ENCODE data around the gene PTPRD. TPM values are rescaled to one million over a fixed set of nuclear protein-coding genes. Genes with fewer than 3 reads are reported as not detected.

The PTPRD gene
- total and polyA plus RNA-seq, 9 of the 15 experiments (the other 6 are each of a cell fraction or from before 2014, with no cell fraction given): 0.11 TPM; not detected in 8

GRCh38 chr9:8962084-8962483, 1650.7 kb downstream of the PTPRD start:
- Histone ChIP-seq H3K27ac (ENCODE audit: extremely low read depth, low read depth, low read length) (no peak overlapping the region), H3K36me3 (ENCODE audit: control insufficient read depth, insufficient read depth, low read length) (no peaks in the 10 kb centered on the region), H3K9me3 (replicated peaks; ENCODE audit: control insufficient read depth, insufficient read depth, low read depth, low read length) (no peaks in the 10 kb centered on the region), H3K4me2 (ENCODE audit: insufficient read depth, low read length) (no peak overlapping the region), H4K20me1 (replicated peaks; ENCODE audit: control insufficient read depth, insufficient read depth, low read length) (no peaks in the 10 kb centered on the region), H3K4me3 (no peak overlapping the region), H3K9me1 (ENCODE audit: control insufficient read depth, insufficient read depth, low read length) (no peaks in the 10 kb centered on the region), H3K9ac (ENCODE audit: insufficient read depth in 1 of 2, low read depth in 2 of 2, low read length in 2 of 2) (no peak overlapping the region), H3K4me1 (replicated peaks in 1 of 2; ENCODE audit: control insufficient read depth in 2 of 2, insufficient read depth in 2 of 2, low read length in 2 of 2) (no peaks in the 10 kb centered on the region), H3K79me2 (ENCODE audit: control insufficient read depth, insufficient read depth, low read length) (no peaks in the 10 kb centered on the region), H3K27me3 (ENCODE audit: control insufficient read depth in 2 of 2, insufficient read depth in 2 of 2, low read length in 2 of 2) (no peaks in the 10 kb centered on the region), H2AFZ (ENCODE audit: low read depth, low read length) (no peak overlapping the region)
- 0% methylated on average over 1 of the region's 2 CpGs for WGBS (ENCODE audit: insufficient coverage, low coverage, missing lambda C conversion rate)
- CTCF ChIA-PET (ENCODE audit: low intra/inter-chr PET ratio): no interaction called here
- DNase-seq (ENCODE audit: extremely low read depth in 1 of 4, low spot score in 3 of 4) (no peak), FAIRE-seq (no peak), ATAC-seq (no peak)
- no TSS peak for BruUV-seq (replicated peaks)
- in situ Hi-C loops (cut with MboI): no loop called here
- POLR2A ChIA-PET: no interaction called here
- TF ChIP-seq FIP1L1 (IDR thresholded peaks at IDR 0.05; ENCODE audit: low read depth, low read length, poor library complexity, severe bottlenecking): no peak
- intact Hi-C loops (cut with micrococcal nuclease): no loop called here

GRCh38 chr9:8961186-8961851, 1651.5 kb downstream of the PTPRD start:
- Histone ChIP-seq H3K4me2 (ENCODE audit: insufficient read depth, low read length) (no peak overlapping the region), H2AFZ (ENCODE audit: low read depth, low read length) (no peak overlapping the region), H3K27me3 (ENCODE audit: control insufficient read depth in 2 of 2, insufficient read depth in 2 of 2, low read length in 2 of 2) (no peaks in the 10 kb centered on the region), H3K36me3 (ENCODE audit: control insufficient read depth, insufficient read depth, low read length) (no peaks in the 10 kb centered on the region), H3K9ac (ENCODE audit: insufficient read depth in 1 of 2, low read depth in 2 of 2, low read length in 2 of 2) (no peak overlapping the region), H4K20me1 (replicated peaks; ENCODE audit: control insufficient read depth, insufficient read depth, low read length) (no peaks in the 10 kb centered on the region), H3K4me3 (no peak overlapping the region), H3K4me1 (replicated peaks in 1 of 2; ENCODE audit: control insufficient read depth in 2 of 2, insufficient read depth in 2 of 2, low read length in 2 of 2) (no peaks in the 10 kb centered on the region), H3K79me2 (ENCODE audit: control insufficient read depth, insufficient read depth, low read length) (no peaks in the 10 kb centered on the region), H3K9me1 (ENCODE audit: control insufficient read depth, insufficient read depth, low read length) (no peaks in the 10 kb centered on the region), H3K27ac (ENCODE audit: extremely low read depth, low read depth, low read length) (no peak overlapping the region), H3K9me3 (replicated peaks; ENCODE audit: control insufficient read depth, insufficient read depth, low read depth, low read length) (no peaks in the 10 kb centered on the region)
- intact Hi-C loops (cut with micrococcal nuclease): no loop called here
- ChIA-PET CTCF (ENCODE audit: low intra/inter-chr PET ratio) (no interaction called here), POLR2A (no interaction called here)
- DNase-seq (ENCODE audit: extremely low read depth in 1 of 4, low spot score in 3 of 4): no peak
- no peak for ATAC-seq
- 0% methylated on average over 4 of the region's 4 CpGs for WGBS (ENCODE audit: insufficient coverage, low coverage, missing lambda C conversion rate)
- BruUV-seq (replicated peaks): no TSS peak
- no peak for FAIRE-seq
- in situ Hi-C loops (cut with MboI): no loop called here
- TF ChIP-seq NFXL1 (CRISPR knock-in tag; IDR thresholded peaks at IDR 0.05): no peak
- no peak for TF ChIP-seq MXI1 (IDR thresholded peaks at IDR 0.05; ENCODE audit: low read depth, low read length)
- TF ChIP-seq KLF10 (CRISPR knock-in tag; IDR thresholded peaks at IDR 0.05): no peak
- no peak for TF ChIP-seq ZNF12 (CRISPR knock-in tag; IDR thresholded peaks at IDR 0.05)
- TF ChIP-seq RBFOX2 (IDR thresholded peaks at IDR 0.05; ENCODE audit: low read depth, low read length): no peak
- TF ChIP-seq MIER1 (IDR thresholded peaks at IDR 0.05; ENCODE audit: low read depth): no peak
- TF ChIP-seq TARDBP (IDR thresholded peaks at IDR 0.05): no peak
- TF ChIP-seq ZBTB17 (CRISPR knock-in tag; IDR thresholded peaks at IDR 0.05): no peak
- no peak for TF ChIP-seq SMC3 (conservative IDR thresholded peaks at IDR 0.05; ENCODE audit: insufficient read depth, low read depth, low read length)
- TF ChIP-seq ZBTB7A (IDR thresholded peaks at IDR 0.05; ENCODE audit: borderline replicate concordance, control insufficient read depth, low read depth, low read length): no peak
- TF ChIP-seq POLR2AphosphoS5 (IDR thresholded peaks at IDR 0.05; ENCODE audit: control insufficient read depth, insufficient read depth, low read depth, low read length): no peak
- no peak for TF ChIP-seq NCOA6 (IDR thresholded peaks at IDR 0.05)
- no peak for TF ChIP-seq BCL6 (CRISPR knock-in tag; IDR thresholded peaks at IDR 0.05)
- no peak for TF ChIP-seq ZNF785 (CRISPR knock-in tag; IDR thresholded peaks at IDR 0.05)
- TF ChIP-seq ESRRA (IDR thresholded peaks at IDR 0.05; ENCODE audit: borderline replicate concordance, low read depth): no peak
- TF ChIP-seq ZBED1 (IDR thresholded peaks at IDR 0.05): no peak
- no peak for TF ChIP-seq ZNF324 (CRISPR knock-in tag; IDR thresholded peaks at IDR 0.05)
- no peak for TF ChIP-seq ZNF561 (CRISPR knock-in tag; conservative IDR thresholded peaks at IDR 0.05)
- TF ChIP-seq GATAD2A (IDR thresholded peaks at IDR 0.05): no peak
- TF ChIP-seq KLF13 (tag; IDR thresholded peaks at IDR 0.05; ENCODE audit: borderline replicate concordance, low read depth): no peak
